NCI-H2227 (cell line): ENCODE results near the gene OGFRL1.
A peak's percentile ranks its signal among the peaks of the same experiment; 100 is the strongest.

Experiments
- DNase-seq: peaks from one replicate; lab custom pipeline; 2025; ENCODE audit not compliant: unreplicated experiment; lab: John Stamatoyannopoulos, UW

The OGFRL1 gene

DNA sequence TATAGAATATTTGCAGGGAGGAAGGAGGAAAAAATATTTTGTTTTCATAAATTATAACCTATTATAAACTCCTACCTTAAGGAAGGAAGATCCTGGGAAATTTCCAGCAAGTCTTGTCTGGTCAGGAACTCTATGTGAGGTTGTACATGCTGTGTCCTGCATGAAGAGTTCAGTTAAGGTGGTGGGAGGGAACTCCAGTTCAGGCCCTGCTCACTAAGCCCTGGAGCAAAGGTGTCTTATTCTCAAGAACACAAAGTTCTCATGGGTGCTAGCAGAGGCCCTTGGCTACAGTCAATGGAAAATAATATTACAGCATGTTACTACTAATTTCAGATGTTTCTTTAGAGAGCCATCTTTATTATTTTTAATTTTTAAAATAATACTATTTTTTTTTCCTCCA is 3.8 kb upstream of the OGFRL1 start:
- DNase-seq: no peak

DNA sequence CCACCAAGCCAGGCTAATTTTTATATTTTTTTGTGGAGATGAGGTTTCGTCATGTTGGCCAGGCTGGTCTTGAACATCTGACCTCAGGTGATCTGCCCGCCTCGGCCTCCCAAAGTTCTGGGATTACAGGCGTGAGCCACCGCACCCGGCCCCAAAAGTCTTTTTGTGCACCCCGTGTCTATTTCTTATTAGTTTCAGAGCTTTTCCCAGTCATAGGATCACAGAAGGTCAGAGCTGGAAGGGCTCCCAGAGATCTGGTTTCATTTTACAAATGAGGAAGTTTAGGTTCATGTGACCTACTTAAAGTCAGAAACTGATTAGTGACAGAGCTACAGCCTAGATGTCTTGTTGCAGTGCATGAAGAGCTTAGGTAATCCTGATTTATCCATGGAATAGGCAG is 1.6 kb upstream of the OGFRL1 start:
- DNase-seq: no peak

DNA sequence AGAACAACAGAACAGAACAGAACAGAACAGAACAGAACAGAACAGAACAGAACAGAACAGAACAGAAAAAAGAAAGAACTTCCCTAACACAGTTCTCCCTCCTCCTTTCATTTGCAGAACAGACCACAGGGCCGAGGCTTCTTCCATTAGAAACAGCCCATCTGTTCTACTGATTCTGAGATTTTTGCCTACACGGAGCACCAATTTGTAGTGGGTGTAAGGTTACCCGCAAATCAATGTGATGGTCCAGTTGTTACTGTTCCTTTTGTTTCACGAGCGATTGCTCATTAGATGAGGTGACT is 734 bp upstream of the OGFRL1 start:
- no peak for DNase-seq

DNA sequence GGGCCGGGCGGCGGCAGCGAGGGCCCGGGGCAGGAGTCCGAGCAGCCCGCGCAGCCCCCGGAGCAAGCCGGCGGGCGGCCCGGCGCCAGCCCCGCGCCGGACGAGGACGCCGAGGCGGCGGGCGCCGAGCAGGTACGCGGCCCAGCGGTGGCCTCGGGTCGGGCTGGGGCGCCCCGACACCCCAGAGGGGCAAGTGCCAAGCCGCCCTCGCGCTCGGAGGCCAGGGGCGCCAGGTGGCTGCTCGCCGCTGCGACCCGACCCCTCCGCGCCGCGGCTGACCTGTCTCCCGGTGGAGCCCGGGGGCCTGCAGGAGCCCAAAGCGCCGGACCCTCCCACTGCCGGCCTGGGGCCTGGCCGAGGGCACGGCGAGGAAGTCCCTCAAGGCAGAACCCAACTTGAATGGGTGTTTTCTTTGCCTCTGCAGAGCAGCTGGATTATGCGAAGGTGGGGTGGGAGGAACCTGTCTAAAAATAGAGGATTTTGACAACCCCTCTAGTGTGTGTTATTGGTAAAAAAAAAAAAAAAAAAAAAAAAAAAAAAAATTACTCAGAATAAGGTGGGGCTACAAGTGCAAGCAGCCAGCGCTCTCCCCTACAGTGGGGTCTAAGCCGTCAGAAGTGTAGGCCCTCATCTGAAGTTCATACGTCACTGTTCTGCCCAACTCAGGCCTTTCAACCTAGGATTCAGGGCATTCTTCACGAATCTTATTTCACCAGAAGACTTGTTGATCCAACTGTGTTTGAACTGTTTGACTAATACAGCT is 609 bp downstream of the OGFRL1 start:
- peak; percentile 42 for DNase-seq

DNA sequence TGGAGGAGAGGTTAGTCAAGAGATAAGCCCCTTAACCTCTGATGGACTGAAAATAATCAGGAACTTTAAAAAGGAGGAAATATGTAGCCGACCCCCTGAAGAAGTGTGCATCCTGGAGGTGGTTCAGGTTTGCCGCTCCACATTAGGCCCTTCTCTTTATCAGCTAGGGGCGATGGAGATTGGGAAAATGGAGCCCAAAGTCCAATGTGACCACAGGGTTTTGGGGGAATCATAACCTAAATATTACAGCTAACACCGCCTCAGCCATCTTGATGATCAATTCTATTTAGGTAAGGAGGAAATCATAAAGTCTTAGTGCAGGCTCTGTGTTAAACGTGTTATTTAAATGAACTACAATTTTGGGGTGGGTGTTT is 1.2 kb downstream of the OGFRL1 start:
- no peak for DNase-seq

DNA sequence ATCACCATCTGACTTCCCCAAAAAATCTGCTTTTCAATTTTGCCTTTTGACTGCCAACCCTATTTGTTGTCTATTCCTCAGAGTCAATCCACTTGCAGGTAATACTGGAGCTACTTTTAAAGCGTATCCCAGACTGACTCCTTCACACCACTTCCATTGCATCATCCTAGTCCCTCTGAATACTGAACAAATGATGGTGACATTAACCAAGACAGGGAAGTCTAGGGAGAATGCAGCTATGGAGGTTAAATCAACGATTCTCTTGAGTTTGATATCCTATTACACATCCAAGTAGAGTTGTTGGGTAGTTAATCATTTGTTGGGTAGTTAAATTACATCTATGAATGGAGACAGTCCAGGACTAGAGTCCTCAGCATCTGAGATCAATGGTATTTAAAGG is 2.0 kb downstream of the OGFRL1 start:
- DNase-seq: no peak

DNA sequence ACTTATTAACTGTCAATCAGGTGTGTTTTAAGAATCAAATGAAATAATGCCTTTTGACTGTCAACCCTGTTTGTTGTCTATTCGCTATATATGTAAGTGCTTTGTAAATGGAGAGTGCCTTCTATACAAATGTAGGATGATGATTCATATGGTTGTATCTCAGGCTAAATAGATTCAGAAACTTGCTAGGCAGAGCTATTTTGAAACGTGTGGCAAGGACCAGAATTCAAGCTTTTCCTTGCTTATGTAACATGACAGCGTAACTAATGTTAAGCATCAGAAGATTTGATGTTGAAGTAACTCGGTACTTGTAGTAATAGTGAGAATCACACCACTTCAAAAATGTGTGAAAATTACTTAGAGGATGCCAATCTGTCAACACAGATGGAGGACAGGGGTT is 3.4 kb downstream of the OGFRL1 start:
- no peak for DNase-seq

DNA sequence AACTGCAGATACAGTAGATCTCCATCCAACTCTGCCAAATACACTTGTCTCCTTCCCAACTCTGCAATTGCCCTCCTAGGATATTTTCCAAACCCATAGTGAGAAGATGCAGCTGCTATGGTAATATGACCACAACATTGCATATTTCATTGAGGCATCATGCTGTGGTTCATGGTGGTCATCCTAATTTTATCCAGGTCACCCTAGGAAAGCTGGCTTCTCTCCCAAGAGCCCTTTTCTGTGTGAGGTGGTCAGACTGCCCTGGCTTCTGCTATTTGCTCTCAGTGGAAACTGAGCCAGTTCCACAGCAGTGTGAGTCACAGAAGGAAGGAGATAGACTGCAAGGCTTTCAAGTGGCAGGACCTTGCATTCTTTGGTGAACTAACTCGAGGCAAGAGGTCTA is 5.5 kb downstream of the OGFRL1 start:
- DNase-seq: no peak

DNA sequence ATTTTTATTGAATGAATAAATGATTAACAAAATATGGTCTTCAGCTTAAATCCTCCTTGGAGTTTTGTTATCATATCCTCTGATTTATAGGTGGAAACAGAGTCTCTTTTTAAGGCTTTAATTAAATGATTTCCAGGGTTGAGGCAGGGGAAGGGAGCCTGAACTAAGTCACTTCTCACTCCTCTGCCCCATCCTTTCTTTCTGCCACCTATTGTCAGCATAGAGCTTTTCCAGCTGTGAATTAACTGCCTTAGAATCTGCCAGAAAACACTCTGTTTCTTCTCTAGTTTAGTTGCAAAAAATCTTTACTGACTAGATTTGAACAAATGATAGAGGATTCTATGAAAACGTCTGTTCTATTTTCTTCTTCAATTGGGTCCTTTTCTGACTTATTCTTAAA is 9.8 kb downstream of the OGFRL1 start:
- no peak for DNase-seq

DNA sequence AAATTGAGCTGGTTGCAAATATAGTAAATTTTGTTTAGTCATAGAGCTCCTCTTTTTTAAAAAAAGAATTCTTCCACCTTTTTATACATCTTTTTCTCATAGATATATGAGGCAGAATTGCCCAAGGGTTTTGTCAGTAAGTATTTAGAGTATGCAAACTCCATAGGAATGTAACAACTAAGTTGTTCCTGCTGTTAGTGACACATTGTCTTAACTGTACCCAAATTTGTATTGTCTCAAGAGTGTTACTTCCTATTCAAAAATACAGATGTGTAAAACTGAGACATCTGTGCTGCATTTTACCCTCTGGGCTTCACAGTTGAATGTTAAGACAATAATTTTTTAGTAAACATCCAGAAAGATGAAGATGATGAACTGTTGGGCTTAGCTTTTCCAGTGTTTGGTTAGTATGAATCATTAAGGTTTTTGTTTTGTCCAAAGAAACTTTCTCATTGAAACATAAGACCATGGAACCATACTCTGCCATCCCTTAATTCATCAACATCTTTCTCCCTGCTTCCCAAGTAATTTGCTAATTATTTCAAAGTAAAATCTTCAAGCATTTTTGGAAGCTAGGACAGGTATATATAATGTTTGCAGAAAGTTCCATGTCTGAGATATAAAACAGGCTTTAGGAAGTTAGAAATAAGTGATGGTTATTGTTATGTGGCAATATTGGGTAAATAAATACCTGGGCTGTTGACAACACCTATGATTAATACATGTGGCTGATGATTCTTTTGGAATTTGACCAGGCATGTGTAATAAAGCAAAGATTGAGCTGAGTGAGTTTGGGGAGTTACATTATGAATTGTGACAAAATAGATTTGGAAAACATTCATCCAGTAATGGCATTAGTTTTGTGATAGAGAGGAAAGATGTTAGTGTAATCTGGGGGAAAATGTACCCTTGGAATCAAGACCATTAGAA is 11.2 kb downstream of the OGFRL1 start:
- no peak for DNase-seq

DNA sequence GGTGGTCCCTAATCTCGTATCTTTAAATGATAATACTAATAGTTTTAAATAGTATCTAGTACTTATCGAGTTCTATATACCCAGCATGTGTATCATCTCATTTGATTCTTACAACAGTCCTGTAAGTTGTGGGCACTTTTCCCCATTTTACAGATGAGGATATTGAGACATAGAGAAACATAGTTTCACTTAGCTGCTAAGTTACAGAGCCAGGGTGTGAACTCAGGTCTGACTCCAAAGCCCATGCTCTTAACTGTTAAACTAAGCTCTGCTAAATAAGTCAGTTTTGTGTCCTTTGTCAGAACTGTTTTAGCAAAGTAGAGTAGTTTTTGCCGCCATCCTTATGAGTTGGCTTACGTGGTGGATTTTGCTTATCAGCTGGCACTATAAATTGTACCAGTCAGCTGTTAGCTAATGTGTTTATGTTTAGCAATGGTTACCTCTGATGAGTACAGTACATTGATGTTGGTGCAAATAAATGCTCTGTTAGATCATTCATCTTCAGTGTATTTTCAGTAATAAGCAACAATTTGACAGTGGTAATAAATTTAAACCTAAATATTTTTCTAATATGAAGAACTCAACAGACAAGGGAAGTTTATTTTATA is 12.1 kb downstream of the OGFRL1 start:
- no peak for DNase-seq

DNA sequence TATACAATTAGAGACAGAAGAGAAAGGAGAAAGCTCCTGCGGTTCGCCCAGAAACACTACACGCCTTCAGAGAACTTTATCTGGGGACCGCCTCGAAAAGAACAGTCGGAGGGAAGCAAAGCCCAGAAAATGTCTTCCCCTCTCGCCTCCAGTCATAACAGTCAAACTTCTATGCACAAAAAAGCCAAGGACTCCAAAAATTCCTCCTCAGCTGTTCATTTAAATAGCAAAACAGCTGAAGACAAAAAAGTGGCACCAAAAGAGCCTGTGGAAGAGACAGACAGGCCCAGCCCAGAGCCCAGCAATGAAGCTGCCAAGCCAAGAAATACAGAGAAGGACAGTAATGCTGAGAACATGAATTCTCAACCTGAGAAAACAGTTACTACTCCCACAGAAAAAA is 12.9 kb downstream of the OGFRL1 start:
- no peak for DNase-seq

DNA sequence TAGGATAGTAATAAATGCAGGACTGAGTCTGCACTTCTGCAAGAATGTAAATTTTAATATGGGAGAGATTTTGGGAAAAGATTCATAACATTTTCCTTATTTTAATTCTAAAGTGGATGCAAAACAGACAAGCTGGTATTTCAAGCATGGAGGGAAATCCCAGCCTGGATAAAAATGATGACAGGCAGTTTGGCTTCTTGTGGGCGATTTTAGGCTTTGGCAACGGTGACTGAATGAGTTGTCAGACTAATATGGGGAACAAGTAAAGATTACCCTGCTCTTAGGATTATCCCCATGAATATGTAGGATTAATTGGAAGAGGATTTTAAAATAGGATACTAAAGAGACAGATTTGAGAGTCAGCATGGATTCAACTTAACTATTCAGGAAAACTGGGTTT is 21.0 kb downstream of the OGFRL1 start:
- DNase-seq: no peak

DNA sequence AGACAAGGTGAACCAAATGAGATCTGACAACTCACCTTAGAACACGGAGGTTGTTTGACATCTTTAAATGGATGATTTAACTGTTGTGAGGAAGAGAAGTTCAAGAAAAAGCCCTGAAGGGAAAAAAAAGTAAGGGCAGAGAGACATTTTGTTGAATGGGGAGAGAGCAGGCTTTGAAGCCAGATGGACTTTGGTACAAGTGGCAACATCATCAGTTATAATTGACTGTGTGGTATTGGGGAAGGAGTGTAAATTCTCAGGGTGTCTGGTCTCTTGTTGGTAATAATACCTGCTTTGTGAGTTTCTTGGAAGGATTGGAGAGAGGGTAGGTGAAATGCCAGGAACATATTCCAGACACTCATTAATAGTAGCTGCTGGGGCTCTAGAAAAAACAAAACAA is 21.6 kb downstream of the OGFRL1 start:
- DNase-seq: no peak

DNA sequence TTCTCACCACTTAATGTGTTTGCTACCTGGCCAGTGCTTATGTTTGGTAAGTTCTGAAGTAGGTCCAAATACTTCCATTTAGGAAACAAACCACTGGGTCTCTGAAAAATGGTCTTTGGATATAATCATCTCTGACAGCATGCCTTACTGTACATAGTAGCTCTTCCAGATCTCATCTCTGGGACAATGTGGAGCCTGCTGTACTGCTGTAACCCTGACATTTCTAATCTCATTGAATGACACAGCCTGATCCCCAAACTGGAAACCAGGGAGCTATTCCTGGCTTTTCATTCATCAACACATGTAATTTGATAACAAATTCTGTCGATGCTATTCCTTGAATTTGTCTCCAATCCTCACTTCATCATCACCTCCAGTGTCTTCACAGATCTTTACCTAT is 23.5 kb downstream of the OGFRL1 start:
- no peak for DNase-seq

DNA sequence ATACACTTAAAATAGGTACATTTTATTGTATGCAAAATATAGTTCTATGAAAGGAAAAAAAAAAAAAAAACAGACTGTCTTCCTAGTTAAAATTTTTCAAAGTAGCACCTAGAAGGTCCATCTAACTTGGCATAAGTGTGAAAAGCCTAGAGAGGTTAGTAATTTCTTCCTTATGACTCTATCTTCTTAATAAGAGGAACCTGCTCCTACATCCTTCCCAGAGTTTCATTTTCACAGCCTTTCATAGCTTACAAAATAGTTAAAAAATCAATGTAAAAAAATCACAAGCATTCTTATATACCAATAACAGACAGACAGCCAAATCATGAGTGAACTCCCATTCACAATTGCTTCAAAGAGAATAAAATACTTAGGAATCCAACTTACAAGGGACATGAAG is 28.8 kb downstream of the OGFRL1 start:
- no peak for DNase-seq

DNA sequence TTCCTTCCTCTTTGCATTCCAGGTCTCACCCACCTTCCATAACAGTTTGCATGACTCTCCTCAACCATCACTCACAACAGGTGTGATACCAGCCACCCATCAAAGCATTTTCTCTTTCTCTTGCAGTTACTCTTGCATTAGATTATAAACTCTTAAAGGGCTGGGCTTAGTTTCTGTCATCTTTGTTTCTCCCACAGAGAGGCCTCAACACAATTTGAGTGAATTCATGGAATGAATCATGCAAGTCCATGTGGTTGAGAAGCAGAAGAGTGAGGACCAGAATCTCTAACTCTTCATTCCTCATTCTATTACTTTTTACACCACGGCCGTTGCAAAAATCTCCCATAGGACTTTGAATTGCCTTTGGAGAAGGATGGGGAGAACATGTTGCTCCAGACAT is 31.4 kb downstream of the OGFRL1 start:
- no peak for DNase-seq

DNA sequence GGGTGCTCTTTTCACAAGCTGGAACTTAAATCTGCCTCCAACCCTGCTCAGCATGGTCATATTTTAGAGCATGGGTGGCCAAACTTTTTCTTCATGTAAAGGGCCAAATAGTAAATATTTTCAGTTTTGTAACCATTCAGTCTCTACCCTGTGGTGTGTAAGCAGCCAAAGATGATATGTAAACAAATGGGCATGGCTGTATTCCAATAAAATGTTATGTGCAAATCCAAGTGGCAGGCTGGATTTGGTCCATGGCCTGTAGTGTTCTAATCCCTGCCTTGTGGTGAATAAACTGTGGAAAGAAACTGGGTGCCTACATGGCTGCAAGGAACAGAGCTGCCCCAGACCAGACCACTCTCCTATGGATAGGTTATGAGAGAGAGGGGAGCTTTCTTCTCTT is 32.7 kb downstream of the OGFRL1 start:
- no peak for DNase-seq

DNA sequence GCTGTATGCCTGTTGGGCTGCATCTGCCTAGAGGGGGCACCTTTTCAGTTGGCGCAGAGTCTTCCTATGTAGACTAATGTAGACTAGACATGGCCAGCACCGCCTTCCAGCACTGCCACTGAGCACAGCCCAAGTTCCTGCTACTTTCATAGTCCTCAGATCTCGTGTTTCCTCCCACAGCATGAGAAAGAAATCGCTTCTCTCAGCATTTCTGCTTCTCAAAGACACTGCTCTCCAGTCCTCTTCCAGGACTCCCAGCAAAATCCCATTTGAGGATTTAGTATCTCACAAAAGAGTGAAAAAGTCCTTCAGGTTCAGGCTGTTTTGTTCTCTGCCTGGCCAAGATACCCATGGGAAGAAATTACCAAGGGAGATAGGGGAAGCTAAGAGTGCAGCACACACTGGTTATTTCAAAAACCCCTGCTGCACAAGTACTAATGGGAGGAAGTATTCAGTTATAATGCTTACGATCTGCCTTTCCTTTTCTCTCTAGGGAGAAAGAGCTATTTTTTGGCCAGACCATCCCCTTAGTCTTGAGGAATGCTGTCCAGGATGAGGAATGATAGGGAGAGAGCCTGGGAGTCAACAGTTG is 35.7 kb downstream of the OGFRL1 start:
- no peak for DNase-seq

DNA sequence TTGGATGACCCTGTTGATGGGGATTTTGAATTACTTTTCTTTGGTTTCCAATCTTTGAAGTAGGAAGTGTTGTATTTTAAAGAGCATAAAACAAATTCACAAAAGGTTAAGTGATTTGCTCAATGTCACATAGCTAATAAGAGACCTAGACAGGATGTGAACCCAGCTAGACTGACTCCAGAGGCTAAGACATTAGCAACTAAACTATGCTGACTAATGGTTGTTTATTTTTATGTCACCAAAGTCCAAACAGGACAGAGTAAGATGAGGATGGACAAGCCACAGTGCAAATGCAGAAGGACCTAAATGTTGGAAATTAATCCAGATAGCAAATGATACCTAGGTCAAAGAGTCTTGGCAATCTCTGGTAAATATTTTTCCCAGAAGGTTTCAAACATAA is 38.0 kb downstream of the OGFRL1 start:
- DNase-seq: no peak

DNA sequence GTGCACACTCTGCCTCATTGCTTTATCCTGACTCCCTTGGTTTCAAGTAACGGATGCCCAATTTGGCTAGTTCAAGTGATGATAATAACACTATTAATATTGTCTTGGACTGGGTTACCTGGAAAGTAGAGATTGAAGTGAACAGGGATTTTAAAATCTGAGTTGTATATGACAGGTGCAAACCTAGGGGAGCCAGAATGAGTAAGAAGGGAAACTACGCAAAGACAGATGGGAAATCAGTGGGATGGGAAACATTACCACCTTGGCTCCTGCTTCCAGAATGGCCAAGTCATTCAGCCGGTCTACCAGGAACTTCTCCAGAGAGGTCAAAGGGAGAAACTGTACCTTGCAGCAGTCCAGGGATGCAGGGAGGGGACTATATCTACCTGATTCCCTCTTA is 41.9 kb downstream of the OGFRL1 start:
- DNase-seq: no peak

DNA sequence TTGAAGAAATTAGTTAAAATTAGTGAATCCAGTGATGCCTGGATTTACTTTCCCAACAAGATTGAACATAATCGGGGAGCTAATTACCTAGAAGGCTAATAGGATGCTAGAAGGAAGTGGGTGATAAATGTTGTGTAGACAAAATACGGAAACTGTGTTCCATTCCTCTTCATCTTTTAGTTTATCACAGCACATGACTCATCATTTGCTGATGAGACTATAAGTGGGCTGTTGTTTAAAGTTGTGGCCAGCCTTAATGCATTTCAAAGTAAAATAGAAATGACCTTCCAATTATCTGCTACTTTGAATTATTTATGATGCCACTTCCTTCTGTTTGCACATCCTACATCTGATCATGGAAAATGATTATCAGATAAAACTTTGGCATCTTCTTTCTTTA is 43.4 kb downstream of the OGFRL1 start:
- no peak for DNase-seq
